ENCODE data around the gene SSR2. TPM values are rescaled to one million over a fixed set of nuclear protein-coding genes. Genes with fewer than 3 reads are reported as not detected.

The SSR2 gene
- total and polyA plus RNA-seq, 7 experiments from 2014 or later, result 207 to 393 (median 268) TPM

- CTCF ChIA-PET, result interaction anchor here (0.6 kb wide), 1 partner anchor 10 kb away, joined by 3 read pairs; no protein-coding TSS in a partner anchor
- intact Hi-C loops (cut with micrococcal nuclease), result loop anchor here in 1 of 2 donors (1.0 kb wide), 1 partner anchor 27 kb away; the partner anchor contains the start of gene UBQLN4
Measured at GRCh38 chr1:156025876-156026275, 5.1 kb upstream of the SSR2 start.

GRCh38 chr1:156024801-156025200 lies 4.0 kb upstream of the SSR2 start:
- intact Hi-C loops (cut with micrococcal nuclease), result no loop called here
- Histone ChIP-seq H3K9me3 (ENCODE audit: control insufficient read depth in 2 of 3, low read length in 3 of 3) (no peaks in the 10 kb centered on the region), H3K27me3 (ENCODE audit: control insufficient read depth in 2 of 2, insufficient read depth in 2 of 2, low read length in 2 of 2) (no peaks in the 10 kb centered on the region), H3K4me3 (ENCODE audit: low read length) (no peak overlapping the region), H3K4me1 (ENCODE audit: control insufficient read depth in 2 of 2, insufficient read depth in 2 of 2, low read length in 2 of 2) (peaks cover 4 to 6% of the 10 kb centered on the region in 2 donors), H3K27ac (ENCODE audit: low read depth, low read length) (no peak overlapping the region), H3K36me3 (ENCODE audit: control insufficient read depth in 2 of 3, insufficient read depth in 3 of 3, low read length in 3 of 3) (no peaks in the 10 kb centered on the region)
- no peak for ATAC-seq
- no peak for DNase-seq
- peaks cover 0 to 17% (median 0%) of the 10 kb centered on the region in 5 donors for H3K27me3 Mint-ChIP-seq
- ChIA-PET POLR2A (no interaction called here), CTCF (no interaction called here)
- H3K36me3 Mint-ChIP-seq, result peaks cover 0 to 6% (median 0%) of the 10 kb centered on the region in 5 donors
- no peak overlapping the region for H3K4me3 Mint-ChIP-seq
- no peaks in the 10 kb centered on the region for H3K9me3 Mint-ChIP-seq
- H3K27ac Mint-ChIP-seq, result no peak overlapping the region
- peaks cover 13 to 32% (median 28%) of the 10 kb centered on the region in 7 donors for H3K4me1 Mint-ChIP-seq

More at GRCh38 chr1:156025876-156026275, 5.1 kb upstream of the SSR2 start:
- peaks cover 0 to 17% (median 0%) of the 10 kb centered on the region in 5 donors for H3K27me3 Mint-ChIP-seq
- H3K9me3 Mint-ChIP-seq, result no peaks in the 10 kb centered on the region
- H3K4me3 Mint-ChIP-seq, result peak overlapping the region in 1 of 10 donors; percentile 55
- DNase-seq, result peak in 4 of 9 donors; percentile 13 to 27 (median 18)
- POLR2A ChIA-PET, result no interaction called here
- H3K36me3 ChIP-seq (ENCODE audit: control insufficient read depth in 2 of 3, insufficient read depth in 3 of 3, low read length in 3 of 3), result no peaks in the 10 kb centered on the region
- no peaks in the 10 kb centered on the region for H3K36me3 Mint-ChIP-seq
- H3K4me1 Mint-ChIP-seq, result peaks cover 6 to 22% (median 19%) of the 10 kb centered on the region in 7 donors
- no peak overlapping the region for H3K27ac ChIP-seq (ENCODE audit: low read depth, low read length)
- peaks cover 0 to 3% of the 10 kb centered on the region in 2 donors for H3K4me1 ChIP-seq (ENCODE audit: control insufficient read depth in 2 of 2, insufficient read depth in 2 of 2, low read length in 2 of 2)
- H3K9me3 ChIP-seq (ENCODE audit: control insufficient read depth in 2 of 3, low read length in 3 of 3), result no peaks in the 10 kb centered on the region
- peak; percentile 80 for ATAC-seq
- no peak overlapping the region for H3K27ac Mint-ChIP-seq
- no peak overlapping the region for H3K4me3 ChIP-seq (ENCODE audit: low read length)
- H3K27me3 ChIP-seq (ENCODE audit: control insufficient read depth in 2 of 2, insufficient read depth in 2 of 2, low read length in 2 of 2), result no peaks in the 10 kb centered on the region

- Histone ChIP-seq H3K27me3 (ENCODE audit: control insufficient read depth in 2 of 2, insufficient read depth in 2 of 2, low read length in 2 of 2) (no peaks in the 10 kb centered on the region), H3K4me1 (ENCODE audit: control insufficient read depth in 2 of 2, insufficient read depth in 2 of 2, low read length in 2 of 2) (peaks cover 4 to 9% of the 10 kb centered on the region in 2 donors), H3K27ac (ENCODE audit: low read depth, low read length) (no peak overlapping the region), H3K9me3 (ENCODE audit: control insufficient read depth in 2 of 3, low read length in 3 of 3) (no peaks in the 10 kb centered on the region), H3K36me3 (ENCODE audit: control insufficient read depth in 2 of 3, insufficient read depth in 3 of 3, low read length in 3 of 3) (peaks cover 0 to 8% (median 0%) of the 10 kb centered on the region in 3 experiments), H3K4me3 (ENCODE audit: low read length) (no peak overlapping the region)
- H3K36me3 Mint-ChIP-seq, result peaks cover 3 to 19% (median 11%) of the 10 kb centered on the region in 5 donors
- H3K27me3 Mint-ChIP-seq, result peaks cover 0 to 17% (median 0%) of the 10 kb centered on the region in 5 donors
- H3K9me3 Mint-ChIP-seq, result no peaks in the 10 kb centered on the region
- peaks cover 20 to 47% (median 44%) of the 10 kb centered on the region in 7 donors for H3K4me1 Mint-ChIP-seq
- ChIA-PET POLR2A (interaction anchor here (1.4 kb wide), 1 partner anchor 45 kb away, joined by 5 read pairs; no protein-coding TSS in a partner anchor), CTCF (no interaction called here)
- intact Hi-C loops (cut with micrococcal nuclease), result loop anchor here (1.0 to 2.0 kb wide), 9 partner anchors 32 to 698 kb away; partner anchors contain the start of genes LAMTOR2 (in 2 of the 2), ARHGEF2 (in 1 of the 2), KHDC4 (in 1 of the 2) and SLC25A44 (in 1 of the 2)
- H3K4me3 Mint-ChIP-seq, result peak overlapping the region in 9 of 10 donors; percentile 47 to 96 (median 65)
- ATAC-seq, result no peak
- peak overlapping the region in 5 of 9 donors; percentile 13 to 90 (median 65) for H3K27ac Mint-ChIP-seq
- no peak for DNase-seq
Measured at GRCh38 chr1:156021954-156022353, 1.2 kb upstream of the SSR2 start.

GRCh38 chr1:156021093-156021428 lies 310 bp upstream of the SSR2 start:
- Histone ChIP-seq H3K36me3 (ENCODE audit: control insufficient read depth in 2 of 3, insufficient read depth in 3 of 3, low read length in 3 of 3) (peaks cover 0 to 14% (median 5%) of the 10 kb centered on the region in 3 experiments), H3K4me1 (ENCODE audit: control insufficient read depth in 2 of 2, insufficient read depth in 2 of 2, low read length in 2 of 2) (peaks cover 4 to 9% of the 10 kb centered on the region in 2 donors), H3K4me3 (ENCODE audit: low read length) (peak overlapping the region; percentile 87), H3K27me3 (ENCODE audit: control insufficient read depth in 2 of 2, insufficient read depth in 2 of 2, low read length in 2 of 2) (no peaks in the 10 kb centered on the region), H3K9me3 (ENCODE audit: control insufficient read depth in 2 of 3, low read length in 3 of 3) (no peaks in the 10 kb centered on the region), H3K27ac (ENCODE audit: low read depth, low read length) (peak overlapping the region; percentile 74)
- H3K27ac Mint-ChIP-seq, result peak overlapping the region; percentile 89 to 99 (median 95)
- ATAC-seq (no peak), DNase-seq (no peak)
- peaks cover 20 to 51% (median 45%) of the 10 kb centered on the region in 7 donors for H3K4me1 Mint-ChIP-seq
- peaks cover 3 to 23% (median 16%) of the 10 kb centered on the region in 5 donors for H3K36me3 Mint-ChIP-seq
- H3K27me3 Mint-ChIP-seq, result peaks cover 0 to 16% (median 0%) of the 10 kb centered on the region in 5 donors
- ChIA-PET CTCF (no interaction called here), POLR2A (interaction anchor here (0.9 to 2.4 kb wide), 6 partner anchors 12 to 86 kb away, joined by 3 to 11 read pairs (median 3); partner anchors contain the start of gene UBQLN4)
- intact Hi-C loops (cut with micrococcal nuclease), result loop anchor here (1.0 to 2.0 kb wide), 9 partner anchors 33 to 697 kb away; partner anchors contain the start of genes LAMTOR2 (in 2 of the 2), ARHGEF2 (in 1 of the 2), KHDC4 (in 1 of the 2) and SLC25A44 (in 1 of the 2)
- no peaks in the 10 kb centered on the region for H3K9me3 Mint-ChIP-seq
- H3K4me3 Mint-ChIP-seq, result peak overlapping the region; percentile 87 to 99 (median 96)

- Mint-ChIP-seq H3K36me3 (peaks cover 3 to 23% (median 16%) of the 10 kb centered on the region in 5 donors), H3K9me3 (no peaks in the 10 kb centered on the region), H3K4me3 (peak overlapping the region; percentile 87 to 99 (median 96)), H3K27ac (peak overlapping the region; percentile 62 to 98 (median 91)), H3K4me1 (peaks cover 20 to 47% (median 41%) of the 10 kb centered on the region in 7 donors), H3K27me3 (peaks cover 0 to 8% (median 0%) of the 10 kb centered on the region in 5 donors)
- POLR2A ChIA-PET, result interaction anchor here (1.4 to 2.4 kb wide), 2 partner anchors 33 to 42 kb away, joined by 4 to 11 read pairs; partner anchors contain the start of genes ARHGEF2 and UBQLN4
- ATAC-seq, result no peak
- Histone ChIP-seq H3K27ac (ENCODE audit: low read depth, low read length) (peak overlapping the region; percentile 74), H3K4me1 (ENCODE audit: control insufficient read depth in 2 of 2, insufficient read depth in 2 of 2, low read length in 2 of 2) (peaks cover 4 to 9% of the 10 kb centered on the region in 2 donors), H3K9me3 (ENCODE audit: control insufficient read depth in 2 of 3, low read length in 3 of 3) (no peaks in the 10 kb centered on the region), H3K36me3 (ENCODE audit: control insufficient read depth in 2 of 3, insufficient read depth in 3 of 3, low read length in 3 of 3) (peaks cover 2 to 17% (median 5%) of the 10 kb centered on the region in 3 experiments), H3K27me3 (ENCODE audit: control insufficient read depth in 2 of 2, insufficient read depth in 2 of 2, low read length in 2 of 2) (no peaks in the 10 kb centered on the region), H3K4me3 (ENCODE audit: low read length) (peak overlapping the region; percentile 87)
- DNase-seq, result no peak
- CTCF ChIA-PET, result no interaction called here
- intact Hi-C loops (cut with micrococcal nuclease), result loop anchor here (1.0 to 2.0 kb wide), 5 partner anchors 41 to 437 kb away; partner anchors contain the start of genes ARHGEF2 (in 1 of the 2), KHDC4 (in 1 of the 2) and SYT11 (in 1 of the 2)
Measured at GRCh38 chr1:156019946-156020292, 832 bp downstream of the SSR2 start.

- POLR2A ChIA-PET, result no interaction called here
- ATAC-seq (no peak), DNase-seq (no peak)
- Histone ChIP-seq H3K9me3 (ENCODE audit: control insufficient read depth in 2 of 3, low read length in 3 of 3) (no peaks in the 10 kb centered on the region), H3K27me3 (ENCODE audit: control insufficient read depth in 2 of 2, insufficient read depth in 2 of 2, low read length in 2 of 2) (no peaks in the 10 kb centered on the region), H3K4me1 (ENCODE audit: control insufficient read depth in 2 of 2, insufficient read depth in 2 of 2, low read length in 2 of 2) (peaks cover 0 to 4% of the 10 kb centered on the region in 2 donors), H3K4me3 (ENCODE audit: low read length) (no peak overlapping the region), H3K27ac (ENCODE audit: low read depth, low read length) (no peak overlapping the region), H3K36me3 (ENCODE audit: control insufficient read depth in 2 of 3, insufficient read depth in 3 of 3, low read length in 3 of 3) (peaks cover 21 to 67% (median 28%) of the 10 kb centered on the region in 3 experiments)
- Mint-ChIP-seq H3K4me1 (peaks cover 15 to 36% (median 28%) of the 10 kb centered on the region in 7 donors), H3K27me3 (no peaks in the 10 kb centered on the region), H3K27ac (peak overlapping the region in 1 of 9 donors; percentile 65), H3K4me3 (peak overlapping the region in 1 of 10 donors; percentile 29), H3K36me3 (peaks cover 10 to 51% (median 34%) of the 10 kb centered on the region in 5 donors), H3K9me3 (no peaks in the 10 kb centered on the region)
- intact Hi-C loops (cut with micrococcal nuclease), result no loop called here
- CTCF ChIA-PET, result interaction anchor here (0.6 kb wide), 1 partner anchor 8 kb away, joined by 3 read pairs; no protein-coding TSS in a partner anchor
Measured at GRCh38 chr1:156014829-156015228, 5.9 kb downstream of the SSR2 start.
